ENCODE data around the gene ENOX2.

The ENOX2 gene

DNA sequence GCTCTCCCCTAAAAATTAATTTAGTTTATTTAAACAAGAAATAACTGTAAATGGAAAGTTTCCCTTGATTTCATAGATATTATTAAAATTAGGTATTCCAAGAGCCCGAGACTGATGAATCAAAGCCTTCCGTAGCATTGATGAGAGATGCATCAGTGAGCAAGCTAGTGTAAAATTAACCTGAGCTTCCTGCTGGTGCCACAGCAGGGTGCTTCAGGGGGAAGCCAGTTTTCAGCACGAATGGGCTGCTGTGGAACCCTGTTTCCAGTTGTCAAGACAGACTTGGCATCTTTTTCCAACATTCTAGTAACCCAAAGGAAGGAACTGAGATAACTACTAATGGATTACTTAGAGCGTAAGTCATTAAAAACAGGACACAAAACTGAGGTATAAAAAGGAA lies 279.5 kb downstream of the ENOX2 start:
- no peak for DNase-seq

- DNase-seq, result no peak
Measured at GRCh38 chrX:130615941-130616340, 287.1 kb downstream of the ENOX2 start.

GRCh38 chrX:130607431-130607830 lies 295.6 kb downstream of the ENOX2 start:
- no peak for DNase-seq

- DNase-seq, result no peak
Measured at GRCh38 chrX:130606425-130606824, 296.6 kb downstream of the ENOX2 start.

- no peak for DNase-seq
Measured at GRCh38 chrX:130604882-130605281, 298.1 kb downstream of the ENOX2 start.

DNA sequence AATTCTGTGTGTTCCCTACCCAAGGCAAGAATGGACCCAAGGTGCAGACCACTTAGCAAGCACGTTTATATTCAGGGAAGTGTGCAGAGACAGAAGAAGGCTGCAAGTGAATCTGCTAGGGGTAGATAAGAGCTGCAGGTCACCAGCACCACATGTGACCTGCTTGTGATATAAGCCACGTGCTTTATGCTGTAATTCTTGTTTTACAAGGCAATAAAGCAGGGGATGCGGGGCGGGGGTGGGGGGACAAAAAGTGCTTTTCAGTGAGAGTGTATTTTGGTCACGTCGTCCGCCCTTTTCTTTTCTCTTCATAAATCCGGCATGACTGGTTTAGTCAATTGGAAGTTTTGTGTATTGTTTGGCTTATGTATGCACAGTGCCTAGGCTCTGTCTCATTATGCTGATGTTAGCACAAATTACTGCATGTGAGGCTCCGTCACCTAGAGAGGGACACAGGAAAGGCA lies 308.5 kb downstream of the ENOX2 start:
- DNase-seq, result no peak

DNA sequence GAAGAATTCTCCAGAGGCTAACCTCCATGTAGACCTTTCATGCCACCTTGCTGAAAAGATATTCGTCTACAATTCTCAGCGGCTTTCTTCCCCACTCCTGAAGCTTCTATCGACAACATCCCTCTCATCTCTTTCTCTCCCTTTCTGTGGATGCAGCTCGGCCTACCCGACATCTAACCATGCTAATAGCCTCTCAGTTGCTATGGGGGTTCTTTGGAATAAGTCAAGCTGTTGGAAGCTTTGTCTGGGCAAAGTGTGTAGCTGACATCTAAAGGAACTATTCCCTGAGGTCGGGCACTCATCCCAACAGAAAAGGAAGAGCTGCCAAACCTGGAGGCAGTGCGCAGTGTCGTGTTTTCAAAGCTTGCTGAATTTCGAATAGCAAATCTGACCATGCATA lies 309.1 kb downstream of the ENOX2 start:
- DNase-seq, result no peak

DNA sequence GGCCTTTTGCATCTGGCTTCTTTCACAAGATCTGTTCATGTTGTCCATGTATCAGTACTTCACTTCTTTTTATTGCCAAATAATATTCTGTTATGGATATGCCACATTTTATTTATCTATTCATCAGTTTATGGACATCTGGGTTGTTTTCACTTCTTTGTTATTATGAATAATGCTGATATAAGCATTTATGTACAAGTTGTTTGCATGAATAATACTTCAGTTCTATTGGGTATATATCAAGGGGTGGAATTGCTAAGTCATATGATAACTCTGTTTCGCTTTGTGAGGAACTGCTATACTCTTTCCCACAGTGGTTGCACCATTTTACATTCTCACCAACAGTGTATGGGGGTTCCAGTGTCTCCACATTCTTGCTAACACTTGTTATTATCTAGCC lies 310.8 kb downstream of the ENOX2 start:
- no peak for DNase-seq

GRCh38 chrX:130578906-130579305 lies 324.1 kb downstream of the ENOX2 start:
- no peak for DNase-seq

GRCh38 chrX:130577431-130577830 lies 325.6 kb downstream of the ENOX2 start:
- no peak for DNase-seq

GRCh38 chrX:130575831-130576389 lies 327.1 kb downstream of the ENOX2 start:
- DNase-seq, result peak; percentile 1

Measured in activated naive CD4-positive, alpha-beta T cell treated with Interleukin-2 at 50 U/mL for 16 hours (primary cell).